ENCODE results near the gene ATP9A.
"Not testable (repeated sequence)": the region's sequence is repeated elsewhere in the genome, so short reads cannot be mapped to it uniquely, and the experiment has no call there.

The ATP9A gene

GRCh38 chr20:51725584-51726176 is 42.5 kb downstream of the ATP9A start:
- no peak for DNase-seq

- DNase-seq = not testable (repeated sequence)
Observed at GRCh38 chr20:51723026-51723425, 45.2 kb downstream of the ATP9A start.

- DNase-seq = not testable (repeated sequence)
Observed at GRCh38 chr20:51722246-51722645, 45.9 kb downstream of the ATP9A start.

- no peak for DNase-seq
Observed at GRCh38 chr20:51720854-51721253, 47.3 kb downstream of the ATP9A start.

GRCh38 chr20:51720384-51720783 is 47.8 kb downstream of the ATP9A start:
- DNase-seq = no peak

GRCh38 chr20:51715856-51716185 is 52.4 kb downstream of the ATP9A start:
- DNase-seq = no peak

- no peak for DNase-seq
Observed at GRCh38 chr20:51715163-51715855, 52.9 kb downstream of the ATP9A start.

- DNase-seq = no peak
Observed at GRCh38 chr20:51713213-51713598, 55.0 kb downstream of the ATP9A start.

GRCh38 chr20:51712501-51713212 is 55.5 kb downstream of the ATP9A start:
- no peak for DNase-seq

GRCh38 chr20:51711426-51711825 is 56.8 kb downstream of the ATP9A start:
- no peak for DNase-seq

GRCh38 chr20:51710361-51710894 is 57.8 kb downstream of the ATP9A start:
- no peak for DNase-seq

- DNase-seq = no peak
Observed at GRCh38 chr20:51705400-51705799, 62.8 kb downstream of the ATP9A start.

GRCh38 chr20:51703400-51704287 is 64.5 kb downstream of the ATP9A start:
- DNase-seq = no peak

GRCh38 chr20:51702556-51702955 is 65.6 kb downstream of the ATP9A start:
- DNase-seq = no peak

- no peak for DNase-seq
Observed at GRCh38 chr20:51700809-51701285, 67.3 kb downstream of the ATP9A start.

GRCh38 chr20:51698252-51698651 is 69.9 kb downstream of the ATP9A start:
- DNase-seq = no peak

GRCh38 chr20:51697096-51697826 is 70.9 kb downstream of the ATP9A start:
- DNase-seq = no peak

GRCh38 chr20:51696304-51697071 is 71.7 kb downstream of the ATP9A start:
- no peak for DNase-seq

GRCh38 chr20:51695574-51696303 is 72.5 kb downstream of the ATP9A start:
- DNase-seq = no peak

GRCh38 chr20:51692806-51693400 is 75.3 kb downstream of the ATP9A start:
- DNase-seq = no peak

All from activated naive CD4-positive, alpha-beta T cell (primary cell).